Ureter (tissue), 1 donor: ENCODE results near the gene DZIP1L. TPM values are rescaled to one million over a fixed set of nuclear protein-coding genes. Genes with fewer than 3 reads are reported as not detected.

Experiments
- DNase-seq: peaks from one replicate; pipeline ENCODE4 v3.0.0-alpha.2; 2020; ENCODE audit warnings: low spot score
- total RNA-seq: library from RNA; stranded (reverse); gene quantifications from one replicate; pipeline ENCODE4 v1.2.4, GENCODE V29; 2023
- donor health status: DM: yes; HTN: yes; CAD: no.

Gene DZIP1L
- total RNA-seq, 1 donor from 2014 or later: 32.7 TPM

GRCh38 chr3:138068579-138069174, 46.7 kb downstream of the DZIP1L start:
- peak; percentile 79 for DNase-seq

- no peak for DNase-seq
Observed at GRCh38 chr3:138068046-138068445, 47.4 kb downstream of the DZIP1L start.

- no peak for DNase-seq
Observed at GRCh38 chr3:138066972-138067371, 48.4 kb downstream of the DZIP1L start.

- DNase-seq: no peak
Observed at GRCh38 chr3:138066383-138066782, 49.0 kb downstream of the DZIP1L start.

GRCh38 chr3:138065949-138066348, 49.5 kb downstream of the DZIP1L start:
- DNase-seq: no peak

- DNase-seq: no peak
Observed at GRCh38 chr3:138063416-138063815, 52.0 kb downstream of the DZIP1L start.

GRCh38 chr3:138062626-138063025, 52.8 kb downstream of the DZIP1L start:
- DNase-seq: no peak

GRCh38 chr3:138062037-138062436, 53.4 kb downstream of the DZIP1L start:
- DNase-seq: no peak

GRCh38 chr3:138060792-138061191, 54.6 kb downstream of the DZIP1L start:
- no peak for DNase-seq

- no peak for DNase-seq
Observed at GRCh38 chr3:138059261-138059660, 56.1 kb downstream of the DZIP1L start.

- no peak for DNase-seq
Observed at GRCh38 chr3:138057384-138057783, 58.0 kb downstream of the DZIP1L start.

- no peak for DNase-seq
Observed at GRCh38 chr3:138054057-138054456, 61.4 kb downstream of the DZIP1L start.

GRCh38 chr3:138051947-138052802, 63.2 kb downstream of the DZIP1L start:
- no peak for DNase-seq

- DNase-seq: no peak
Observed at GRCh38 chr3:138049157-138049919, 66.1 kb downstream of the DZIP1L start.

GRCh38 chr3:138047596-138048158, 67.7 kb downstream of the DZIP1L start:
- no peak for DNase-seq

- no peak for DNase-seq
Observed at GRCh38 chr3:138046955-138047354, 68.5 kb downstream of the DZIP1L start.

- no peak for DNase-seq
Observed at GRCh38 chr3:138046085-138046484, 69.3 kb downstream of the DZIP1L start.

- no peak for DNase-seq
Observed at GRCh38 chr3:138043266-138044029, 72.0 kb downstream of the DZIP1L start.

GRCh38 chr3:138042043-138042442, 73.4 kb downstream of the DZIP1L start:
- DNase-seq: no peak

GRCh38 chr3:138038725-138039462, 76.5 kb downstream of the DZIP1L start:
- no peak for DNase-seq

GRCh38 chr3:138036572-138036971, 78.8 kb downstream of the DZIP1L start:
- DNase-seq: no peak
